Measurements from ENCODE around the gene RAD52. TPM values are rescaled to one million over a fixed set of nuclear protein-coding genes. Genes with fewer than 3 reads are reported as not detected.
A peak's percentile ranks its signal among the peaks of the same experiment; 100 is the strongest.

Gene RAD52
- total and polyA plus RNA-seq, 4 donors: 3.7 to 14.2 (median 6.7) TPM

DNA sequence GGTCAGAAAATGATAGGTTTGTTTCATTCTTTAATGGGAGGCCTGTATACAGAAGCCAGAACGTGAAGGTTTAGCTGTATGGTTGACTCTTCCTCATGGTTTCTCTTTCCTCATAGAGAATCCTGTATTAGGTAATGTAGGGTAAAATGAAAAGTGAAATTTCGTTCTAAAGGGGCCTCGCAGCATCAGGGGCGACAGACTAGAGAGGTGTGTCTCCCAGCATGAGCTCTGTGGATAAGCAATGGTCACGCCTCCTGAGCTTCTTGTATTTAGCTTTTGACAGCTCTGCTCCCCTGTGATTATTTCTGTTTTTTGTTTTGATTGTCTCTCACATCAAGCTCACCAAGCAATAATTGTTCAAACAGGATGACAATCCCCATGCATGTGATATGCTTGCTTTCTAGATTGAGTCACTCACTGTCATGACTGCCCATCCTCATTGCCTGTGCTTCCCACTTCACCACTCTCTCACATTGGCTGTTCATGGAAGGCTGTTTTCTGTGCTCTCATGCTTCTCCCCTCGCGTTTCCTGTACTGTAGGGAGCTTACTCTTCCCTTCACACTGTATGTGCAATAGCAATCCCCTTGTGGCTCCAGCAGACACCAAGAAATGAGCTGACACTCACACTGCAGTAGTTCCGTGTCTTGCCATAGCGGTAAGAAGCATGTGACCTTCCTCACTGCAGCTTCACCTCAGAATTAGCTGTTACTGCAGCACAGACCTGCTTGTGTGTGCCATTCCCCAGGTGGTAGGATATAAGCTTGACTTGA lies 44.0 kb downstream of the RAD52 start:
- Histone ChIP-seq H3K27me3 (ENCODE audit: control insufficient read depth in 4 of 4, insufficient read depth in 4 of 4, low read length in 3 of 4) (no peaks in the 10 kb centered on the region), H3K9me3 (ENCODE audit: control insufficient read depth in 4 of 4, low read length in 3 of 4) (no peaks in the 10 kb centered on the region), H3K36me3 (ENCODE audit: control insufficient read depth in 4 of 4, insufficient read depth in 3 of 4, low read depth in 1 of 4, low read length in 3 of 4) (peaks cover 8 to 68% (median 56%) of the 10 kb centered on the region in 4 donors), H3K27ac (ENCODE audit: low read depth in 1 of 2, low read length in 2 of 2) (no peak overlapping the region), H3K4me3 (ENCODE audit: low read depth in 1 of 3, low read length in 3 of 3) (no peak overlapping the region), H3K4me1 (ENCODE audit: control insufficient read depth in 4 of 4, insufficient read depth in 4 of 4, low read length in 3 of 4) (peaks cover 0 to 24% (median 21%) of the 10 kb centered on the region in 4 donors), H3K9ac (ENCODE audit: low read depth in 1 of 2, low read length in 2 of 2) (no peak overlapping the region)
- 91% methylated on average over 9 of the region's 9 CpGs for WGBS
- TF ChIP-seq FOXA1 (IDR thresholded peaks at IDR 0.05) (no peak), JUND (IDR thresholded peaks at IDR 0.05) (no peak), RXRA (IDR thresholded peaks at IDR 0.05) (no peak), NR2F2 (IDR thresholded peaks at IDR 0.05) (no peak), REST (IDR thresholded peaks at IDR 0.05) (no peak), SP1 (IDR thresholded peaks at IDR 0.05) (no peak), GABPA (IDR thresholded peaks at IDR 0.05 in 1 of 2, conservative IDR thresholded peaks at IDR 0.05 in 1 of 2) (no peak), TAF1 (conservative IDR thresholded peaks at IDR 0.05) (no peak)
- TF ChIP-seq, protein P1, sequence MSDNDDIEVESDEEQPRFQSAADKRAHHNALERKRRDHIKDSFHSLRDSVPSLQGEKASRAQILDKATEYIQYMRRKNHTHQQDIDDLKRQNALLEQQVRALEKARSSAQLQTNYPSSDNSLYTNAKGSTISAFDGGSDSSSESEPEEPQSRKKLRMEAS (IDR thresholded peaks at IDR 0.05): no peak
- peak; percentile 58 for DNase-seq (ENCODE audit: low spot score)

DNA sequence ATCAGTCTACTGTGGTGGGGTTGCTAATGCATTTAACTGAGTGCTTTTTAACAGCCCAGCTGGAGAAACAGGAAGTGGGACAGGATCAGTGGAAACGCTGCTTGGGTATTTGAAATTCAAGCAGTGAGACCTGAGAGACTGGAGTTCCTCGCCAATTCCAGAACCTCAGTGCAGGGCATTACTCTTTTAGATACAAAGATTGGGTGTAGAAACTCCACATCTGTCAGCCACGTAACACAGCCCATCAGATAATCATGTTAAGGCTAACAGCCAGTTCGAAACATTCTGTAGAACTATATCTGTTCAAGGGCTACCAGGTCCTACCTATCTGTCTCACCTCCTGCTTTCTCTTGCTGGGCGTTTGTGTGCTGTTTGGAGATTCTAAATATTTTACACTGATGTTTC lies 45.5 kb downstream of the RAD52 start:
- no peak for TF ChIP-seq ATF3 (IDR thresholded peaks at IDR 0.05)
- no peak for TF ChIP-seq HNF4A (conservative IDR thresholded peaks at IDR 0.05)
- TF ChIP-seq RAD21 (IDR thresholded peaks at IDR 0.05): no peak
- no peak for TF ChIP-seq HNF4G (IDR thresholded peaks at IDR 0.05)
- no peak for TF ChIP-seq NR2F2 (IDR thresholded peaks at IDR 0.05)
- TF ChIP-seq, protein P1 (IDR thresholded peaks at IDR 0.05): no peak
- TF ChIP-seq TAF1 (conservative IDR thresholded peaks at IDR 0.05): no peak
- TF ChIP-seq REST (IDR thresholded peaks at IDR 0.05): no peak
- no peak for TF ChIP-seq RXRA (IDR thresholded peaks at IDR 0.05)
- TF ChIP-seq EGR1 (IDR thresholded peaks at IDR 0.05; ENCODE audit: low read depth in 2 of 2): no peak
- TF ChIP-seq, protein P2, sequence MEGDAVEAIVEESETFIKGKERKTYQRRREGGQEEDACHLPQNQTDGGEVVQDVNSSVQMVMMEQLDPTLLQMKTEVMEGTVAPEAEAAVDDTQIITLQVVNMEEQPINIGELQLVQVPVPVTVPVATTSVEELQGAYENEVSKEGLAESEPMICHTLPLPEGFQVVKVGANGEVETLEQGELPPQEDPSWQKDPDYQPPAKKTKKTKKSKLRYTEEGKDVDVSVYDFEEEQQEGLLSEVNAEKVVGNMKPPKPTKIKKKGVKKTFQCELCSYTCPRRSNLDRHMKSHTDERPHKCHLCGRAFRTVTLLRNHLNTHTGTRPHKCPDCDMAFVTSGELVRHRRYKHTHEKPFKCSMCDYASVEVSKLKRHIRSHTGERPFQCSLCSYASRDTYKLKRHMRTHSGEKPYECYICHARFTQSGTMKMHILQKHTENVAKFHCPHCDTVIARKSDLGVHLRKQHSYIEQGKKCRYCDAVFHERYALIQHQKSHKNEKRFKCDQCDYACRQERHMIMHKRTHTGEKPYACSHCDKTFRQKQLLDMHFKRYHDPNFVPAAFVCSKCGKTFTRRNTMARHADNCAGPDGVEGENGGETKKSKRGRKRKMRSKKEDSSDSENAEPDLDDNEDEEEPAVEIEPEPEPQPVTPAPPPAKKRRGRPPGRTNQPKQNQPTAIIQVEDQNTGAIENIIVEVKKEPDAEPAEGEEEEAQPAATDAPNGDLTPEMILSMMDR (IDR thresholded peaks at IDR 0.05; ENCODE audit: low read depth, low read length, missing input control): no peak
- no peak for TF ChIP-seq GABPA (IDR thresholded peaks at IDR 0.05 in 1 of 2, conservative IDR thresholded peaks at IDR 0.05 in 1 of 2)
- TF ChIP-seq YY1 (IDR thresholded peaks at IDR 0.05): no peak
- no peak for TF ChIP-seq JUND (IDR thresholded peaks at IDR 0.05)
- no peak for TF ChIP-seq SP1 (IDR thresholded peaks at IDR 0.05)
- Histone ChIP-seq H3K4me1 (ENCODE audit: control insufficient read depth in 4 of 4, insufficient read depth in 4 of 4, low read length in 3 of 4) (peaks cover 0 to 24% (median 21%) of the 10 kb centered on the region in 4 donors), H3K4me3 (ENCODE audit: low read depth in 1 of 3, low read length in 3 of 3) (no peak overlapping the region), H3K9me3 (ENCODE audit: control insufficient read depth in 4 of 4, low read length in 3 of 4) (no peaks in the 10 kb centered on the region), H3K27ac (ENCODE audit: low read depth in 1 of 2, low read length in 2 of 2) (no peak overlapping the region), H3K27me3 (ENCODE audit: control insufficient read depth in 4 of 4, insufficient read depth in 4 of 4, low read length in 3 of 4) (no peaks in the 10 kb centered on the region), H3K36me3 (ENCODE audit: control insufficient read depth in 4 of 4, insufficient read depth in 3 of 4, low read depth in 1 of 4, low read length in 3 of 4) (peaks cover 10 to 66% (median 52%) of the 10 kb centered on the region in 4 donors), H3K9ac (ENCODE audit: low read depth in 1 of 2, low read length in 2 of 2) (no peak overlapping the region)
- WGBS: 75% methylated on average over 5 of the region's 5 CpGs
- DNase-seq (ENCODE audit: low spot score): no peak

Data from liver (tissue), 9 donors.